SU-DHL-6 (cell line): ENCODE results near the gene PXDC1.

ENCODE experiments used
- H2AFZ ChIP-seq: fragments of 200-600 bp; sonication (generic); 2 replicates; pipeline ENCODE4 v1.6.1; 2014; ENCODE audit warnings: low read depth, mild to moderate bottlenecking, moderate library complexity, mixed read lengths, antibody characterized with exemption, low read length; ENCODE audit not compliant: severe bottlenecking
- H3F3A ChIP-seq: fragments of 200-600 bp; shearing (Covaris generic); 2 replicates; pipeline ENCODE4 v1.6.0; 2016; ENCODE audit warnings: antibody characterized with exemption, mild to moderate bottlenecking; ENCODE audit not compliant: insufficient read depth
- H3K27ac ChIP-seq: fragments of 200-600 bp; sonication (generic); 2 replicates; pipeline ENCODE4 v1.5.1; 2016; ENCODE audit warnings: low read depth, mild to moderate bottlenecking, low read length, moderate library complexity, mixed read lengths
- H3K27me3 ChIP-seq: fragments of 200-600 bp; sonication (generic), shearing (Covaris generic); 2 replicates; pipeline ENCODE4 v1.6.0; 2014; ENCODE audit warnings: mild to moderate bottlenecking, low read length
- H3K36me3 ChIP-seq: fragments of 200-600 bp; sonication (generic); 2 replicates; pipeline ENCODE4 v1.6.1; 2014; ENCODE audit warnings: mild to moderate bottlenecking, low read length, mixed read lengths
- H3K4me2 ChIP-seq: fragments of 300-600, 200-600 bp; shearing (Covaris generic), sonication (generic); 2 replicates; pipeline ENCODE4 v1.6.0; 2014; ENCODE audit warnings: low read length, low read depth, mild to moderate bottlenecking; ENCODE audit not compliant: poor library complexity, severe bottlenecking
- H3K4me3 ChIP-seq: fragments of 200-600 bp; sonication (generic); 2 replicates; pipeline ENCODE4 v1.5.1; 2014; ENCODE audit warnings: antibody characterized with exemption, low read length, mild to moderate bottlenecking, mixed read lengths; ENCODE audit not compliant: insufficient read depth, poor library complexity, severe bottlenecking
- H3K79me2 ChIP-seq: fragments of 200-600 bp; sonication (generic); 2 replicates; pipeline ENCODE4 v1.6.1; 2014; ENCODE audit warnings: mild to moderate bottlenecking, low read length, moderate library complexity; ENCODE audit not compliant: insufficient read depth
- H3K9ac ChIP-seq: fragments of 200-600 bp; sonication (generic); 2 replicates; pipeline ENCODE4 v1.7.0; 2014; ENCODE audit warnings: mild to moderate bottlenecking, low read length
- H3K9me2 ChIP-seq: fragments of 200-600 bp; sonication (generic); replicated peaks from 2 replicates; pipeline ENCODE4 v1.6.1; 2014; ENCODE audit warnings: low read length; ENCODE audit not compliant: insufficient read depth
- H3K9me3 ChIP-seq: fragments of 200-600 bp; sonication (generic); 2 replicates; pipeline ENCODE4 v1.6.1; 2014; ENCODE audit warnings: low read length, mixed read lengths; ENCODE audit not compliant: insufficient read depth
- H4K20me1 ChIP-seq: fragments of 200-600 bp; sonication (generic); 2 replicates; pipeline ENCODE4 v1.6.1; 2014; ENCODE audit warnings: low read depth, mild to moderate bottlenecking, antibody characterized with exemption, low read length, moderate library complexity, mixed read lengths
- CTCF ChIP-seq: fragments of 200-600 bp; sonication (generic); IDR thresholded peaks from one replicate; pipeline ENCODE4 v1.5.1; 2017; ENCODE audit warnings: antibody characterized with exemption, mild to moderate bottlenecking, low read length, moderate library complexity; ENCODE audit not compliant: insufficient read depth, poor library complexity, severe bottlenecking
- EZH2phosphoT487 ChIP-seq: fragments of 200-600 bp; sonication (generic), shearing (Covaris generic); conservative IDR thresholded peaks from 2 replicates; pipeline ENCODE4 v1.6.1; 2018; ENCODE audit warnings: mild to moderate bottlenecking, antibody characterized with exemption, low read length, moderate library complexity, mixed read lengths

Gene PXDC1

GRCh38 chr6:3781504-3781903, 30.0 kb upstream of the PXDC1 start:
- TF ChIP-seq EZH2phosphoT487 (no peak), CTCF (no peak)
- Histone ChIP-seq H3K9me3 (no peaks in the 10 kb centered on the region), H3F3A (no peaks in the 10 kb centered on the region), H3K27me3 (no peaks in the 10 kb centered on the region), H3K27ac (no peak overlapping the region), H3K4me3 (no peak overlapping the region), H3K79me2 (no peaks in the 10 kb centered on the region), H3K9ac (no peak overlapping the region), H4K20me1 (no peaks in the 10 kb centered on the region), H3K36me3 (no peaks in the 10 kb centered on the region), H3K9me2 (no peaks in the 10 kb centered on the region), H2AFZ (no peak overlapping the region), H3K4me2 (no peak overlapping the region)

GRCh38 chr6:3779574-3779849, 28.0 kb upstream of the PXDC1 start:
- Histone ChIP-seq H4K20me1 (no peaks in the 10 kb centered on the region), H3K27ac (no peak overlapping the region), H3K27me3 (no peaks in the 10 kb centered on the region), H3K9me2 (no peaks in the 10 kb centered on the region), H3F3A (no peaks in the 10 kb centered on the region), H2AFZ (no peak overlapping the region), H3K9ac (no peak overlapping the region), H3K79me2 (no peaks in the 10 kb centered on the region), H3K4me2 (no peak overlapping the region), H3K9me3 (no peaks in the 10 kb centered on the region), H3K36me3 (no peaks in the 10 kb centered on the region), H3K4me3 (no peak overlapping the region)
- TF ChIP-seq CTCF (no peak), EZH2phosphoT487 (no peak)

- H3K9ac ChIP-seq: no peak overlapping the region
- no peaks in the 10 kb centered on the region for H3K9me3 ChIP-seq
- H3K79me2 ChIP-seq: no peaks in the 10 kb centered on the region
- H3K27me3 ChIP-seq: no peaks in the 10 kb centered on the region
- no peaks in the 10 kb centered on the region for H4K20me1 ChIP-seq
- H3K9me2 ChIP-seq: no peaks in the 10 kb centered on the region
- no peaks in the 10 kb centered on the region for H3K36me3 ChIP-seq
- H3K4me2 ChIP-seq: no peak overlapping the region
- no peak overlapping the region for H3K4me3 ChIP-seq
- H2AFZ ChIP-seq: no peak overlapping the region
- H3F3A ChIP-seq: no peaks in the 10 kb centered on the region
- H3K27ac ChIP-seq: no peak overlapping the region
- no peak for TF ChIP-seq CTCF
- no peak for TF ChIP-seq EZH2phosphoT487
These were observed 27.4 kb upstream of the PXDC1 start for GRCh38 chr6:3778701-3779573.
